HG03521 (cell line): ENCODE measurements around the gene CAMK2A.

ENCODE experiments used
- ATAC-seq: cut with Tn5 transposase; IDR thresholded peaks from one replicate; pipeline ENCODE4 v1.9.1; 2021; ENCODE audit warnings: mild to moderate bottlenecking, moderate library complexity; ENCODE audit not compliant: unreplicated experiment

Gene CAMK2A

GRCh38 chr5:150300496-150301169 lies 11.1 kb upstream of the CAMK2A start:
- ATAC-seq, result no peak

- ATAC-seq, result no peak
Observed at GRCh38 chr5:150299571-150300327, 10.2 kb upstream of the CAMK2A start.

- ATAC-seq, result no peak
Observed at GRCh38 chr5:150298701-150299451, 9.3 kb upstream of the CAMK2A start.

- no peak for ATAC-seq
Observed at GRCh38 chr5:150297934-150298595, 8.5 kb upstream of the CAMK2A start.

- ATAC-seq, result no peak
Observed at GRCh38 chr5:150297236-150297890, 7.8 kb upstream of the CAMK2A start.

- ATAC-seq, result no peak
Observed at GRCh38 chr5:150296496-150296895, 6.9 kb upstream of the CAMK2A start.

GRCh38 chr5:150295741-150296486 lies 6.3 kb upstream of the CAMK2A start:
- no peak for ATAC-seq

GRCh38 chr5:150295172-150295634 lies 5.6 kb upstream of the CAMK2A start:
- no peak for ATAC-seq

- ATAC-seq, result no peak
Observed at GRCh38 chr5:150294551-150295071, 5.0 kb upstream of the CAMK2A start.

- no peak for ATAC-seq
Observed at GRCh38 chr5:150293091-150293941, 3.7 kb upstream of the CAMK2A start.

GRCh38 chr5:150291388-150292385 lies 2.1 kb upstream of the CAMK2A start:
- ATAC-seq, result no peak

- no peak for ATAC-seq
Observed at GRCh38 chr5:150288791-150289190, 782 bp downstream of the CAMK2A start.

GRCh38 chr5:150288361-150288760 lies 1.2 kb downstream of the CAMK2A start:
- ATAC-seq, result no peak

- no peak for ATAC-seq
Observed at GRCh38 chr5:150286820-150287219, 2.8 kb downstream of the CAMK2A start.

- ATAC-seq, result no peak
Observed at GRCh38 chr5:150285114-150285513, 4.5 kb downstream of the CAMK2A start.

- ATAC-seq, result no peak
Observed at GRCh38 chr5:150284311-150284710, 5.3 kb downstream of the CAMK2A start.

GRCh38 chr5:150283904-150284303 lies 5.7 kb downstream of the CAMK2A start:
- no peak for ATAC-seq

- ATAC-seq, result no peak
Observed at GRCh38 chr5:150281987-150282386, 7.6 kb downstream of the CAMK2A start.
